NCI-H2107 treated with DMSO at 0.1 percent for 48 hours (cell line): ENCODE data around the gene SHOX.
"Not testable (repeated sequence)": the region's sequence is repeated elsewhere in the genome, so short reads cannot be mapped to it uniquely, and the experiment has no call there.

Experiments
- DNase-seq: peaks from one replicate; lab custom pipeline; 2025; ENCODE audit not compliant: unreplicated experiment; lab: John Stamatoyannopoulos, UW

The SHOX gene

GRCh38 chrX:636981-637659, 6.5 kb downstream of the SHOX start:
- no peak for DNase-seq

- no peak for DNase-seq
Observed at GRCh38 chrX:637660-638481, 7.3 kb downstream of the SHOX start.

GRCh38 chrX:638482-639131, 8.0 kb downstream of the SHOX start:
- DNase-seq: no peak

GRCh38 chrX:639151-639550, 8.6 kb downstream of the SHOX start:
- no peak for DNase-seq

- no peak for DNase-seq
Observed at GRCh38 chrX:640641-641040, 10.1 kb downstream of the SHOX start.

GRCh38 chrX:641671-642435, 11.3 kb downstream of the SHOX start:
- no peak for DNase-seq

- no peak for DNase-seq
Observed at GRCh38 chrX:642436-643240, 12.0 kb downstream of the SHOX start.

- DNase-seq: no peak
Observed at GRCh38 chrX:643241-643595, 12.6 kb downstream of the SHOX start.

- DNase-seq: no peak
Observed at GRCh38 chrX:643911-644303, 13.3 kb downstream of the SHOX start.

- no peak for DNase-seq
Observed at GRCh38 chrX:644304-645281, 14.0 kb downstream of the SHOX start.

- no peak for DNase-seq
Observed at GRCh38 chrX:646228-646495, 15.6 kb downstream of the SHOX start.

GRCh38 chrX:646796-647195, 16.2 kb downstream of the SHOX start:
- no peak for DNase-seq

GRCh38 chrX:649166-649565, 18.6 kb downstream of the SHOX start:
- no peak for DNase-seq

- no peak for DNase-seq
Observed at GRCh38 chrX:650324-650723, 19.7 kb downstream of the SHOX start.

- no peak for DNase-seq
Observed at GRCh38 chrX:650811-651210, 20.2 kb downstream of the SHOX start.

- DNase-seq: not testable (repeated sequence)
Observed at GRCh38 chrX:651922-652321, 21.3 kb downstream of the SHOX start.

- no peak for DNase-seq
Observed at GRCh38 chrX:652341-652741, 21.8 kb downstream of the SHOX start.

GRCh38 chrX:653306-653705, 22.7 kb downstream of the SHOX start:
- DNase-seq: no peak

GRCh38 chrX:661154-661553, 30.6 kb downstream of the SHOX start:
- DNase-seq: no peak

GRCh38 chrX:662126-662525, 31.5 kb downstream of the SHOX start:
- no peak for DNase-seq
